HG03095 (cell line): ENCODE results near the gene WDR7.
A peak's percentile ranks its signal among the peaks of the same experiment; 100 is the strongest.

Source experiments
- ATAC-seq: cut with Tn5 transposase; IDR thresholded peaks from one replicate; pipeline ENCODE4 v1.9.1; 2021; ENCODE audit warnings: moderate library complexity; ENCODE audit not compliant: unreplicated experiment

The WDR7 gene

DNA sequence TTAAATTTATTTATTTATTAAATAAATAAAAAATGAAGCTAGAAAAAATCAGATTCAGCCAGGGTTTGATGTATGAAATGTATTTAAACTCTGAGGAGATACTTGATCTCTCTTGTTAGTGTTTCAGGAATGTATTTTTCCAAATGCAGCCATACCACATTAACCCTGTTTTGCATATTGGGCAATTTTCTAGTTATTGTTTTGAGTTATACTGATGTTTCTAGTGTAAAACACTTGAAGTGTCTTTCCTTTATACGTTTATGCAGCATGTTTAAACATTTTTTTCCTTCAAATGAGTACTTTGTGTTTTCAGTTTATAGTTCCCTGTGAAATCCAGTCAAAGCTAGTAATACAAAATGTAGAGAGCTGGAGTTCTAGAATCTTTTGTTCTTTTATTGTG, 69.9 kb downstream of the WDR7 start:
- no peak for ATAC-seq

DNA sequence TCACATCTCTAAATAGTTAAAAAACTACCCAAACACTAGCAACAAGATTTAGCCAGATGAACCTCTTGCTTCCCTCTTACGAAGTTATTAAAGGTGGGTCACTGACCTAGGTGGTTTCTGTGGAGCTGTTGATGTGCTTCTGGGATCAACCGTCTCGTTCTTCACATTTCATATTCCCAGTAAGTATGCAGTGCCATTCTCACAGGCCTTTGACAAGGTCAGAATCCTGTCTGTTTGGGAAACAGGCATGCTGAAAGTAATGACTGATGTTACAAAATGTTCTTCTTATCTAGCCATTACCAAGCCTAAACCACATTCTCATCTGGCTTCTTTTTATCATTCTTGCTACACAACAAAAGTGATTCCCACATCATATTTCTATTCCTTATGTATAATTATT, 70.3 kb downstream of the WDR7 start:
- no peak for ATAC-seq

DNA sequence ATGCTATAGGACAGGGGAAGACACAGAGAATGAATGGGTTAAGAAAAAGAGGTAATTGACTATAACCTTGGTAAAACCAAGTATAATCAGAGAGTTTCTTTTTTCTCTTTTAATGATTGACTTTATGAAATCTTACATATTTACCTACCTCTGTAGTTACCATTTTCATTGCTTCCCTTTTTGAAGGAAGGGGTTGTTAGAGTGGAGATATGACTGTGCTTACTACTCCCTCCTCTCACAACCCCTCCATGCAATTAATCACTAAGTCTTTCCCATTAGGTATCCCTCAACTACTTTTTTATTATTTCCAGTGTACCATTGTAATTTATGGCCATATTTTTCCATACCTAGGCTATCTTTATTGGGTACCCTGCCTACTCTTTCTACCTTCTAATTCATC, 71.4 kb downstream of the WDR7 start:
- no peak for ATAC-seq

DNA sequence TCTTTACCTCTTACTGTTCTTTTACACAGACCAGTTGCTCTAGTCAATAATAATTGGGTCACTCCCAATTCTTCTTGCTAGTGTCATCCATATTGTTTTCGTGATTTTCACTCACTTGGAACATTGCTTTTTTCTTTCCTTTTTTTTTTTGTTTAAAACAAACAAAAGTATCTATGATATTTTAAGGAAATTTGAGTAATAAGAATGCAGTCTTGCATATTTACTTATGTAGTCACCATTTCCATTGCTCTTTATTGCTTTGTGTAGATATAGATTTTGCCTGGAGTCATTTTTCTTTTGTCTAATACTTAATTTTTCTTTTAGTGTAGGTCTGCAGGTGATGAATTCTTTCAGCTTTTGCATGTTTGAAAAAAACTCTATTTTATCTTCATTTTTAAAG, 71.9 kb downstream of the WDR7 start:
- ATAC-seq = no peak

DNA sequence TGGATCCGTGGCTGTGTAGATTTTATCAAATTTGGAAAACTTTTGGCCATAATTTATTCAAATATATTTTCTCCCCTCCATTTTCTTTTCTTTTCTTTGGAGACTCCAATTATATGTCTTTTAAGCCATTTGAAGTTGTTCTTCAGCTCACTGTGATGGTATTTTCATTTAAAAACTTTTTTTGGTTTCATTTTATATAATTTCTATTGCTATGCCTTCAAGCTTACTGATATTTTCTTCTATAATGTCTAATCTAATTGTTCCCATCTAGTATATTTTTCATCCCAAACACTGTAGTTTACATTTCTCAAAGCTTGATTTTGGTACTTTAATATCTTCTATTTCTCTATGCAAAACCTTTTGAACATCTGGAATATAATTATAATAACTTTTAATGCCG, 72.5 kb downstream of the WDR7 start:
- no peak for ATAC-seq

DNA sequence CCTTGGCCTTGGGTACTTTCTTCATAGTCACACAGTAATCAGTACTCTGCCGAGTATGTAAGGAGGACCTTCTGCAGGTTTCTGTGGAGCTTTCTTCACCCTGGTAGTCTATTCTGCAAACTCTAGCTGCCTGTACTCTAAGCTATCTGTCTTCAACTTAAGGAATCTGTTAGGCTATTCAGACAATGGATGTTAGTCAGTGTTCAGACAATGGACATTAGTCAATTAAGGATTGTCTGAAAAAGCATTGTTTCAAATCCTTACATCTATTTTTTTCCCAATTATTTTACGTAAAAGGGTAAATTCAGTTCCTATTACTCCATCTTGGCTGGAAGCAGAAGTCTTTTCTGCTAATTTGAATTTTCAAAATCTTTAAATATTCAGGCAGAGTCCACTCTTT, 75.7 kb downstream of the WDR7 start:
- ATAC-seq = no peak

DNA sequence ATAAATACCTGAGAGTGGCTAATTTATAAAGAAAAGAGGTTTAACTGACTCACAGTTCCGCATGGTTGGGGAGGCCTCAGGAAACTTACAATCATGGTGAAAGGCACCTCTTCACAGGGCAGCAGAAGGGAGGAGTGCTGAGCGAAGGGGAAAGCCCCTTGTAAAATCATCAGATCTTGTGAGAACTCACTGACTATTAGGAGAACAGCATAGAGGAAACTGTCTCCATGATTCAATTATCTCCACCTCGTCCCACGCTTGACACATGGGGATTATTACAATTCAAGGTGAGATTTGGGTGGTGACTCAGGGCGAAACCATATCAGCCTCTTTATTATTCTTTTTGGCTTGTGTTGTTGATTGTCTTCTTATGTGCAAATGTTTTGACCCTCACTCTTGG, 76.2 kb downstream of the WDR7 start:
- ATAC-seq = no peak

DNA sequence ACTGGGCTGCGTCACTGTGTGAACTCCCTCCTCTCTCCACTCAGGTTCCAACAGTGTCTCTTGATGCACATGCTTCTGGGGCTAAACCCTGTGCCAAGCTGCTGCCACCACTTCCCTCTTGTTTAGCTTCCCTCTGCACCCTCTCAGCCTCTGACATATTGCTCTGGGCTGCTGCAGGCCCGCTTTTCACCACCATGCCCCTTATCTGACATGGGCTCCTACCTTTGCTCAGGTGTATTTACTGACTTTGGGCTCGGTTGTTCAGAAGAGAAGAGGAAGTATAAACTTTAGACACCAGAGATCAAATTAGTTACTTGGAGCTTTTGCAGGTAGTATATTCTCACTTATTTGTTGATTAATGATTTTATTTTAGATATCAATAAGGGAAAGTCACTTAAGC, 77.6 kb downstream of the WDR7 start:
- ATAC-seq = no peak

DNA sequence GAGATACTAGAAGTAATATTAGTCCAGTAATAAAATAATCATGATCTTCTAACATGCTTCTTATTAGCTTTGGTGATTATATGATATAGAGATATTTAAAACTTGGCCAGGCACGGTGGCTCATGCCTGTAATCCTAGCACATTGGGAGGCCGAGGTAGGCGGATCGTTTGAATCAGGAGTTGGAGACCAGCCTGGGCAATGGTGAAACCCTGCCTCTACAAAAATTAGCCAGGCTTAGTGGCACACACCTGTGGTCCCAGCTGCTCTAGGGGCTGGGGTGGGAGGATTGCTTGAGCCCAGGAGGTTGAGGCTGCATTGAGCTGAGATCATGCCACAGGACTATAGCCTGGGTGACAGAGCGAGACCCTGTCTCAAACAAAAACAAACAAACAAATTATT, 87.0 kb downstream of the WDR7 start:
- no peak for ATAC-seq

DNA sequence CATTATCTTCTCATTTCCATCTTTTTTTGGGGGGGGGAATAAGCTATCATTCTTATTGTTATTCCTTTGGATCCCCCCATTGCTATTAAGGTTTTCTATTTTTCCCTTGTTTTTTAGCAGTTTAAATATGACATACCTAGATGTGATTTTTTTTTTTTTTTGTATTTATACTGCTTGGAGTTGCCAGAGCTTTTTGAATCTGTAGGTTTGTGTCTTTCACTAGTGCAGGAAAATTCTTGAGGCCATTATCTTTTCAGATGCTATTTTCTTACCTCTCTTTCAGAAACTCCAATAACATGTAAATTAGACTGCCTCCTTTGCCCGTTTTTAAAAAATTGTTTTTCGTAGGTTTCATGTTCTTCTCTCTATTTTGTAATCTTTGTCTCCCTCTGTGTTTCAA, 88.6 kb downstream of the WDR7 start:
- ATAC-seq = no peak

DNA sequence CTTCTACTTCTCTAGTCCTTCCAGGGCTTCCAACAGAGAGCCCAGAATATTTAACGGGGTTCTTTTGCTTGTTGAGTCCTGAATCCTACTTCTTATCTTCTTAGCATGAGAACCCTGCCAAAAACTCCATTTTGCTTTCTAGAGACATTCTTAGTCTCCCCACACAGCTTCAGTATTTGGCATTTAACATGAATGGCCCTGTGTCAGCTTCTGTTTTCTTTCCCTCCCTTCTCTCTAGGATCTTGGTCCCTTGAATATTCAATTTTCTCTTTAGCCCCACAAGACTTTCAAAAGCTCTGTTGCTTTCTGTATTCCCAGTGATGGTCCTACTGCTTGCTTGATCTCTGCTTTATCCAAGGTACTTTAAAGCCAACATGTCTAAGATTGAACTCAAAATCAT, 89.5 kb downstream of the WDR7 start:
- no peak for ATAC-seq

DNA sequence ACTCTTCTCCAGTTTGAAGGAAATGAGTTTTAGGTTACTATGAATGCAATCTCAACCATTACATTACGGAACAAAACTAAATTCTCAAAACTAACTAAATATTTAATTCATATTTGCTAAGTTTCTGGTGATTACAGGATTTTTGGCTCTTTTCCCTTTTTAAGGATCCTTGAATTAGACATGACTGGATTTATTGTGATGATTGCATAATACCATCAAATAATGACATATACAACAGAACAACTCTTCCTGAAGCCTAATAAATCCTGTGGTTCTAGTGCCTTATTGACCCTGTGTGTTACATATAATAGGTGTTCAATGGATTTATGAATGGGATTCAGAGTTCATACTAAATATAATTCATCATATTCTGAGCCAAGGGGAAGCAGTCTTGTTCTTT, 90.5 kb downstream of the WDR7 start:
- ATAC-seq = no peak

DNA sequence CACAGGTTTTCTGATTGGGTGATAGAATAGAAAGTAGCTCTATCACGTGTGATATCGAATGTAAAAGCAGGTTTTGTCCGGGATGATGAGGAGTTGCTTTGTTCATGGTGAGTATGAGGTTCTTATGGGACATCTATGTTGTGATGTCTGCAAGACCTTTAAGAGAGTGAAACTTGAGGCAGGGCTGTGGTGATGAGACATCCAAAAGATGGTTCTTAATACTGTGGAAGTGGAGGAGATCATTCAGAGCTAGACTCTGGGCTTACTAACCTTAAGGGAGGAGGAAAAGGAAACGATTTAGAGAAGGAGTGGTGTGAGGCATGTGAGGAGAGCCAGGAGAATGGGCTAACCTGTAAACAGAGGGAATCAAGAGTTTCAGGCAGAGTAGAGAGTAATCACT, 92.0 kb downstream of the WDR7 start:
- ATAC-seq = no peak

DNA sequence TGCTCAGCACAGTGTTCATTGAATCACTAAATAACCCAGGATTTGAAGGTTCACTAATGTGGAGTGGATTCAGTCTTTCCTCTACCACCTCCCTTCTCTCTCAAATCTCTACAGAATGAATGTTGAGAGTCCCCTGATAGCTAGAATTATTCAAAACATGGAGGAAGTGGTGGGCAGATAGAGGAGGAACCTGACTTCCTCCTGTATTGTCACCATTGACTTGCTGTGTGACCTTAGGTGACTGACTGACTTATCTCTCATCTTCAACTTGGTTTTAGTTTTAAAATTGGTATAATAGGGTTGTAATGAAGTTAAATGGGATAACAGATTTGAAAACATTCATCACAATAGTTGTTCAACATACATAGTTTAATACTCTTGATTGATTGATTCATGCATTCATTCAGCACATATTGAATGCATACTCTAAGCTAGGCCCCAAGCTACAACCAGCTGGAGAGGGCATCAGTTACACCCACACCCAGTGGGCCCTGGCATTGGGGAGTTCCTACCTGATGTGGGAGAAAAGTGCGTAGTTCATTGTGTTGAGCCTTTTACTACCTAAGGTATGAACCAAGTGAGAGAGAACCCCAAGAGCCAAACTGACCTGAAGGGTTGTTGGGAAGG, 96.0 kb downstream of the WDR7 start:
- peak; percentile 72 for ATAC-seq

DNA sequence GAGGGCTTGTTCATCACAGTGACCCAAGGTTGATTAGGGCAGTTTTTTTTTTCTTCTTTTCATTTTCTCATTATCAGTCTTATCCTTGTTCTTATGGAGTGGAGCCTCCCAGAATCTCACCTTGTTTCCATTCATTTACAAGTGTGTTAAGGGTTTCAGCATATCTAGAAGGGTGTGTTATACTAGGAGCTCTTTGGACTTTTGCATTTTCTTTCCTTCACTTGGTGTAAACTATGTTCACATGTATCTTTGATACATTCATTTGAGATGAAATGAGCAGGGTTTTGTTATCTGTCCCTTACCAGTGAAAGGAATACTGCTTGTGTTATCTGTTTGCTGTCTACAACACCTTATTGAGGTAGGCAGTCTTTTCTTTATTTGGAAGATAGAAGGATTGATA, 96.7 kb downstream of the WDR7 start:
- no peak for ATAC-seq

DNA sequence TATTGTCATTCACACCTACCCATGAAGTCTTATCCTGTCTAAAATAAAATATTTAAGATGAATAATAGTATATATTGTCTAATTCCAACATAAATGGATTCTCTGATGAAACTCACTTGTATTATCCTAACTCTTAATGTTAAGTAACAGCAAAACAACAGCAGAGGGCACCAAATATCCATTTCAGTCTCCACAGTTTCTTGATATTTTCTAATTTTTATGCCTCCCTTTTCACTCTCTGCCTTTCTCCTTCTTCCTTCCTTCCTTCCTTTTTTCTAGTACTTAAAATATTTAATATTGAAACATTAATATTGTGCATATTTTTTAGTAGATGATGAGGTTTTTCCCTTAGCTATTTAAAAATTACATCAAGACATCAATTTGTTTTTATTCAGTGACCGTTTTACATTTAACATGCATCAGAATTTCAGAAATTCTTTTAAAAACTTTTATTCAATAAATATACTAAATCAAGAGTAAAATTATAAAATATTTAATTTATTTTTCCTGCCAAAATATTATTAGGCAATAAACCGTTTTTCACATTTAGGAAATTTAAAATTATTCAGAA, 97.6 kb downstream of the WDR7 start:
- no peak for ATAC-seq

DNA sequence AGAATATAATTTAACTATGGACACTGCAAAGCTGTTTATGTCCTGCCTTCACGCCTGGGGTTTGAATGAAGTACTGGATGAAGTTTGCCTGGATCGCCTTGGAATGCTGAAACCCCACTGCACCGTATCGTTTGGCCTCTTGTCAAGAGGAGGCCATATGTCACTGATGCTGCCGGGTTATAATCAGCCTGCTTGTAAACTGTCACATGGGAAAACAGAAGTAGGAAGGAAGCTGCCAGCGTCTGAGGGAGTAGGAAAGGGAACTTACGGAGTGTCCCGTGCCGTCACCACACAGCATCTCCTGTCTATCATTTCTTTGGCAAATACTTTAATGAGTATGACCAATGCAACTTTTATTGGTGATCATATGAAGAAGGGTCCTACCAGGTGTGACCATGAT, 105.8 kb downstream of the WDR7 start:
- no peak for ATAC-seq

DNA sequence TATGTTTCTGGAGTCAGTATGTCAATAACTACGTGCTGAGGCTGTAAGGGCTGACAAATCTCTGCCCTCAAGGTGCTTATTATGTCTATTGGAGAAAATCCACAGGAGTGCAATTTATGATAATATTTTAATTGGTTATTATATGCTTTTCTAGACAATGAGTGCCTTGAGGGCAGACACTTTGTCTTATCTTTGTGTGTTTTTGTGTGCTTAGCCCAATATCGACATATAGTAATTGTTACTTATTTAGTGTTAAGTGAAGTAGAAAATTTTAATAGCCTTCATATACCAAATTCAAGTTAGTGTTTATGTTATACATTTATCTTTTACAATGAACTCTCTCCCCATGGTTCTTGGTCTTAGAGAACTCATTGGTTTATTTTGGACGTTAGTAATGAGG, 118.9 kb downstream of the WDR7 start:
- no peak for ATAC-seq

DNA sequence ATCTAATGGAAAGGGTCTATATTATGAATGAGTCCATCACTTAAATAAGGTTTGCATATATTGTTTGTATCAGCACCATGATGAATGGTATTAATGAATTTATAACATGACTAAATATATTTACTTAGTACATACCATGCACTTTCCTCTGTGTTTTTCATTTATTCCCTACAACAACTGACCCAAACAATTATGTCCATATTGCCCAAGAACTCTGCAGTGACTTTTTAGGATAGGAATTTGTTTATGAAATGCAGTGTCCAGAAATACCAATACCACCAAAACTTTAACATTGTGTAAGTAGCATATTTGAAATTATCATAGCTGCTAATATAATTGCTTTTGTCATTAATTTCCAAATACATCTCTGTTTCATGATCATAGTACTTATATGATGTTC, 119.7 kb downstream of the WDR7 start:
- ATAC-seq = no peak

DNA sequence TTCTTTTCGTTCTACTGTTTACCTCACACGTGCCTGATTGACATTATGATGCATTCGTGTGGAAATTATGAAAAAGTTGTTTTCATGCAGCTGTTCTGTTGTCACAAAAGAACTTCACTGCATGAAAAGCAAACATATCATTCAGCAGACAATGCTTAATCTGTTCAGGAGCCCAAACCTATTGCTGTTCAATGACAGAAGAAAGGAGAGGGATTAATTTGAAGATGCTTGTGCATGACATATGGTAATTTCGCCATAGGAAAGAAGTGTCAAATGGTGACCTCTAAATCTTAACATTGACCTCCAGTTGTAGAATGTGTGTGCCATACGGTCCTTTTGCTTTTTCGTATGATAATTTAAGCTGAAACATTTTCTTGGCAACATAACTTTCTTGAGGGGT, 124.5 kb downstream of the WDR7 start:
- no peak for ATAC-seq

DNA sequence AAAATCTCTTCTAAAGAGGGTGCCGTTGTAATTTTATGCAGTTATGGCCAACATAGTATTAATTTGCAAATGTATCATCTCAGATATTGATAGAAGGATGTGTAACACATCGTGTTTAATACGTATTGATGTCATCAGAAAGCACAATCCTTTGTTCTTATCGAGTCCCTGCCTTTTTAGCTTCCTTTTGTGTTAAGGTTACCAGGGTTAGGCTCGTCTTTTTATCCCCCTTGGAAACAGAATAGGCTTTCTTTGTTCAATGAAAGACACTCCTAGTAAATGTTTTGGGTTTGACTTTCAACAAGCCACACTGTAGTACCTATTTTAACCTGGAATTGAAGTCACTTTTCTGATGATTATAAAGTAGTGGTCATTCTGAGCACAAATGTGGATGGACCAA, 136.2 kb downstream of the WDR7 start:
- no peak for ATAC-seq

DNA sequence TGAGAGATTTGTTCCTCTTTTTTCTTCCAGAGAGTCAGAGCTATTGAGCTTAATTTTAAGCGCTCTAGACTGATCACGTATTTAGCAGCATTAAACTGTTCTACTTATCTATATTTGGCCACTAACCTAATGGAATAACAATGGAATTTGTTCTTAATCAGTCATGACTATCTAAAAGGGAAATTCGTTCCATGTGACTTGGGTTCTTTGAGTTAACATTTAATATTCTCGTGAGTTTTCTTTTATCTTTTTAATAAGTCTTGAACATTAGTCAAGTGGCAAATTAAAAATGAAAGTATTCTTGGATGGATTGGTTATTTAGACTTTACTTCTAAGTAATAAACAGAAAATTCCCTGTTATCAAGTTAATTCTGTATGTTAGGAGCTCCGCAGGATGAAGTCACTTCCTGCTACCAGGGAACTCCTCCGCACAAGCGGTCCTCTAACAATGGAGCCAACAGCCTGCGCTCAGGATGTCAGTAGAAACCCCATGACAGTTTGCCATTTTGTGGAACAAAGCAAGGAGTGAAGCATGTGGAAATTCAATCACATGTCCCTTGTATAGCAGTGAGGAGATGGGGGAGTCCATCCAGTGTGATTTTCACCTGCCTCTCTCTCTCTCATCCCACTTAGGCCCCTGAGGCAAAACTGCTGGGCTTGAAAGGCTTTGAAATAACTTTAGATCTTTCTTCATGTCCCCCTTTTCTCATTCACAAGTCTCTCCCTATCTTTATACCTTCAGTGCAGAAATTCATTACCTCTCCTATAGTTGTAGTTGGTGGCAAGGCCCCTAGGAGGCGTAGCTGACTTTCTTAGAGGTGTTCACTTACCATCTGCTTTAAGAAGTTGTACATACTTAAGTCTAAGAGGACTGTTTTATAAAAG, 138.1 kb downstream of the WDR7 start:
- ATAC-seq = no peak

DNA sequence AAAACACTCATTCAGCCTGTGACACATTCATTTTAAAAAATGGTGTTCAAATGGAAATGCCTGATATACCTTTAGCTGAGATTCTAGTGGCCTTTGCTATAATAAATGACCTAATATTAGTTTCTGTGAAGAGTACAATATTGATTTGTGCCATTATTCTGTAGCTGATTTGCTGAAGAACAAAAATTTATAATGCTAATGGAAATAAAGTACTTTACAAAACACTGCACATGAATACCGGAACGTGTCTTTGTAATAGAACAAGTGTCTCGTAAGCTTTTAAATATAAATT, 138.7 kb downstream of the WDR7 start:
- ATAC-seq = no peak
